Measurements from ENCODE around the gene DCC.
A peak's percentile ranks its signal among the peaks of the same experiment; 100 is the strongest.

Gene DCC

DNA sequence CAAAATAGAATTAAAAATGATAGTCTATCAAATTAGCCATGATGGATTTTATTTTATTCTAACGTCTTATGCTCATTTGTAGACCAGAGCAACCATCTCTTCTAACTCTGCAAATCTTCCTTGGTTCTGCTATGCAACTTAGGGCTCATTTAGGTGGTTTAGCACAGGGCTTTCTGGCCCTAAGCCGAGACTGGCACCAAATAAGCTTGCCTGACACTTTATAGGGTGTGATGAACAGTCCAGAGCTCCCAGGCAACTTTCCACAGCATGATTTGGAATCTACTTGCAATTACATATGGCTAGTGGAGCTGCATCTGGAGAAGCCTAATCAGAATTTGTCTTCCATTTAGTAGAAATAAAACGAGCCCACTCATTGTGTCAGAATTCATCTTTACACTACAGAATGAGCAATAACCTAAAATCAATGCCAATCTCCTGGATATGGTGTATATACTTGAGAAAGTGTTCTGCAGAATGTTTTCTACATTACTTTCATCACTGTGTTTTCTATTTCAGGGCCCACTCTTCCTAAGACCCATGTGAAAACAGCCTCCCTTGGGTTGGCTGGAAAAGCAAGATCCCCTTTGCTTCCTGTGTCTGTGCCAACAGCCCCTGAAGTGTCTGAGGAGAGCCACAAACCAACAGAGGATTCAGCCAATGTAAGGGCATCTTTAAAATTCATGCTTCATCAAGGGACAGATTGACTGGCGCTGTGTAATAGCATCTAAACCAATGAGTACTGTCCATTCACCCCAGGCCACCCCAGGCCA is 1186.3 kb downstream of the DCC start:
- no peak for DNase-seq (ENCODE audit: low spot score)

DNA sequence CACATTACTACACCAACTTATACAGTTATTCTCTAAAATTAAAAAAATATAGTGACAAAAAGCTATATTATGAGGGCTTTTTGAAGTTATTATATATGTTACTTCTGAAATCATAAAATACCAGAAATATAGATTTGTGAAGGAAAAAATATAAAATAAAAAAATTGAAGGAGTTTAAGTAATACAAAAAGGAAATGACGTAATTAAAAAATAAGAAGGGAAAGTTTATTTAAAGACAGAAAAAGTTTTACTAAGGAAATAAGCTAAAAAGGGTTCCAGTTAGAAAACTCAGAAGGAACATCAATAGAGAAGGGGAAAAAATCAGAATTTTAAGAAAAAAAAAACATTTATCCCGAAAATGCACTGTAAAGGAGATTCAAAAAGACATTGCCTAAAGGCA is 1187.4 kb downstream of the DCC start:
- DNase-seq (ENCODE audit: low spot score): no peak

DNA sequence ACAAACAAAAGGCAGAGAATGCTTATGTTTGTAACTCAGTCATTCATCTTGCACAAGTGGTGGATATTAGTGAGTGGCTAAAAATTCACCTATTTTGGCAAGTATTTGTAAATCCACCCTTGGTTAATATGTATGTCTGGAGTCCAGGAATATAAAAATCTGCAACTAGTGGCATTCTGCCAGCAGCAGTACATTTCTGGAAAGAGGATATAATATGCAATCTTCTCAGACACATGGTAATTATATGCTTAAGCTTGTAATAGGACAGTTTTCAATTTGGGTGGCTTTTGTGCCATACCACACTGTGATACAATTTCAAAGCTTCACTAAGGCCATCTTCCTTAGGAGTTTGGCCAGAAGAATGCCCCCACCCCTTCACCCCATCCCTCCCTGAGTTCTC is 1191.2 kb downstream of the DCC start:
- DNase-seq (ENCODE audit: low spot score): no peak

DNA sequence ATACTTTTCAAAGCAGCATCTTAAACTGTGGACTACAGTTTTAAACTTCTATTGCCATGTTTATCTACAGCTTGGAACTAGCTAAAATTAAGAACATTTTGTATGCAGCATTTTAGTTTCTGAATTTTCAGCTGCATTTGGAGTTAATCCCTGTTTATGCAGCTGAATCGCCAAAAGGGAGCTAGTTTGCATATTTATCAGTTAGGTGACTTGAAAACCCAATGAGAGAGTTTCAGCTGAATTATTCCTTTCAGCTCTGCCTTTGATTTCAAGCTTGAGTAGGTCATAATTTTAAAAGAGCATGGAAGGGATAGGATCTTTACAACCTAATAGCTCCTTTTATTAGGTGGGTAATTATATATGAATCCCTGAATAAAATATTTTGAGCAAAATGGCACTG is 1191.9 kb downstream of the DCC start:
- no peak for DNase-seq (ENCODE audit: low spot score)

DNA sequence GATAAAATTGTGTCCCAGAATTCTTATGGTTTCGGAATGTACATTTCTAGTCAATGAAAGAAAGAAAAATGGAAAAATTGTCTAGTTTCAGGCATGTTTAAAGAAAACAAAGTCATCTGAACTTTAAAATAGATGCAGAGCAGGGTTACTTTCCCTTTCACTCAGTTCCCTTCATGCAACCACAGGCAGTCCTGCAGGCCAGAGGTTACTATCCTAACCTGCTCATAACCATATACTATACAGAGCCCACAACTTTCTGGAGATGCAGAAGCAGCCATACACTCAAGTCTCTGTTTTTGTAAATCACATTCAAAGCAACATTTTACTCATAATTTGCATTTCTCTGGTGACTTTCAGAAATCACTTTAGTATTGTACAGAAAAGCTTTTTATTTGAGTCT is 1194.2 kb downstream of the DCC start:
- no peak for DNase-seq (ENCODE audit: low spot score)

DNA sequence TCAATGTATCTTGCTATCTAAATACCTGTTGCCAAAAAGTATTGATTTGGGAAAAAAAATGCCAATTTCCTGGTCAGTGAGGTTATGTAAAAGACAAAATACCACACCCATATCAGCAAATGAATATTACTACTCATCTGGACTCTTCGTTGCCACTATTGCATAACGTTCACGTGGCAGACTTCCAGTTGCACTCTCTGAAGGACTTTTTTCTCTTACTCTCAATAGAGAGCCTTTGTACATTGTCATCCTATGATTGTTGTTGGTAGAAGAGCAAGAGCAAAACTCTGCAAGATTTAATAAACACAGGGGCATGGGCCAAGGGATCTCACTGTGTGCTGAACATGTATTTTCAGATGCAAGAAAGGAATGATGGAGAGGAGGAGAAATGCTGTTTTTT is 1194.7 kb downstream of the DCC start:
- DNase-seq (ENCODE audit: low spot score): no peak

DNA sequence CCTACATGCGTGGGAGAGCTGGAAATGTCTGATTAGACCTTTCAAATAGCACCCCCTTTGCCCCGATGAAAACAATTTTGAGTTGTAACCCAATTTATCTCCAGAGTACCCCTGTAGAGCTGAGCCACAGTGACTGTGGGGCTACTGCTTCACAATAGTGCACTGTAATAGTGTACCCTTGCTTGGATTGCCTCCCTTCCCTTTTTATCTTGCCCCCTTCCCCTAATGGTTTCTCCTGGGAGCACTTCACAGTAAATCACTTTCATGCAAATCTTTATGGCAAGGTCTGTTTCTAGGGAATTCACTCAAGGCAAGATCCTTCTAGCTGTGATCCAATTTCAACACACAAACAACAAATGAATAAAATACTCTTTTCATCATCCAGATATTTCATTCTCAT is 1196.9 kb downstream of the DCC start:
- DNase-seq (ENCODE audit: low spot score): no peak

DNA sequence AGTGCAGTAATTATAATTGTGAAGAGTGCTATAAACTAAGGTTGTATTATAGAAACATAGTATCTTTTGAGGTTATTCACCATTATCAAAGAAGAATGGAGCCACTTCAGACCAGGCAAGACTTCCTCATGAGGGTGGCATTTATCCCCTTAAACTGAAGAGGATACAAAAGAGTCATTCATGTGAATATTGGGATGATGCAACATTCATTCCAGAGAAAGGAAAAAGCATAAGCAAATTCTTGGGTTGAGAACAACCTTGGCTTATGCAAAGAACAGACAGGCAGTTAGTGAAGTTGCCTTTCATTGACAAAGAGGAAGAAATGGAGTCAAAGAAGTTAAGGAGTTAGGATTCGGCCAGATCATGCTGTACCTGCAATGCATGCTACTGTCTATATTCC is 1201.9 kb downstream of the DCC start:
- DNase-seq (ENCODE audit: low spot score): no peak

DNA sequence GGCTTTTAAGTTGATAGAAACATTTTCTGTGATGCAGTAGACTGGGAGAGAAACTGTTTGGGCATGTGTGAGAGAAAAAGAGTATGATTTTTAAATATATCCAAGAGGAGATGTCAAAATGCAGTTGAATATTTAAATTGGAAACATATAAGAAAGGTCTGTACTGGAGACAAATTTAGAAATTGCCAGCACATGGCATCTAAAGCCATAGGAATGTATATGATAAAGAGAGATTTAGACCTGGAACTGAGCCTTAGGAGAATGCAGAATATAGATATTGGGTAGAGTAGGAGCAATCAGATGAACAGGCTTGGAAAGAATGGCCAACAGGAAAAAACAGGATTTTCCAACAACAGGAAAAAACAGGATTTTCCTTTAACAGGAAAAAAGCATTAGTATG is 1203.7 kb downstream of the DCC start:
- no peak for DNase-seq (ENCODE audit: low spot score)

DNA sequence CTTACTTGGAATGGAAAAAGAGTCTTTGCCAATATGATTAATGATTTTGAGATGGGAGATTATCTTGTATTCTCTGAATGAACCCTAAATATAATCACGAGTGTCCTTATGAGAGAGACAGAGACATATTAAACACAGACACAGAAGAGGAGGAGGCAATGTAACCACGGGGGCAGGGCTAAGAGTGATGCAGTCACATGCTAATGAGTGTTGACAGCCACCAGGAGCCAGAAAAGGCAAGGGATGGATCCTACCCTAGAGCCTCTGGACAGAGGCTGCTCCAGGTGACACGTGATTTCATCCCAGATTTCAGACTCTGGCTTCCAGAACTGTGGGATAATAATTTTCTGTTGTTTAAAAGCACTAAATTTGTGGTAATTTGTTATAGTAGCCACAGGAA is 1204.9 kb downstream of the DCC start:
- no peak for DNase-seq (ENCODE audit: low spot score)

DNA sequence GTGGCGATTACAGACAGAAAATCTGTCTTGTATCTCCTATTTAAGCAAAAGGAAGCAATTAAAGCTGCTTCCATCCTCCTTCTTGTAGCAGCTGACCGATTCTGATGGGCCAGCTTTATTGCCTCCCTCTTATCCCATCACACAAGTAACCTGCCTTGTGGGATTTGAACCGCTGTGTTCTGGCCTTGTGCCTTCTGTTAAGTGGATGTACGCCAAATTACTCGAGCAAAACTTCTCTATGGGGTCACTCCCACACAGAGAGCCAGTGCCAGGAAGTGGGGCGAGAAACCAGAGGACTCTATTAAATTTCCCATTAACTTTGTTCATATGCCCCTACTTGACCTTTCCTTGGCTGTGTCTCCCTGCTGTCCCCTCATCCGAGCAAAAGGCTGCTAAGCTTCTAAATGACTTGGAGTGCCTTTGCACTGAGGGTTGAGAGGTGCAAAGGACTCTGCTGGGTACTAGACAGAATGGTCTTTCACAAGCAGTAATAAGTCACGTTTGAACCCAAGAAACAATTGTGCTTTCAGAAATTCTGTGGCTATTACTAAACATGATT is 1212.0 kb downstream of the DCC start:
- no peak for DNase-seq (ENCODE audit: low spot score)

DNA sequence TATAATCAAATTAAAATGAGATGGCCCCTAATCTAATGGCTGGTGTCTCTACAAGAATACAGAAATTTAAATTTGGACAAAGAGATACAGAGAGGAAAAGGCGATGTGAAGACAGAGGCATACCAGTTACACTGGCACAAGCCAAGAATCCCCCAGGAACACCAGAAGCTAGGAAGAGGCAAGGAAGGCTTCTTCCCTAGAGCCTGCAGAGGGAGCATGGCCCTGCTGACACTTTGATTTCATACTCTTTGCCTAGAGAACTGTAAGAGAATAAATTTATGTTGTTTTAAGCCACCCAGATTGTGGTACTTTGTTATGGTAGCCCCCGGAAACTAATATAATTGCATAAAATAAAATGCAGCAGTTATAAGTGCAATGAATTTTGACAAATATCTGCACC is 1213.0 kb downstream of the DCC start:
- DNase-seq (ENCODE audit: low spot score): no peak

DNA sequence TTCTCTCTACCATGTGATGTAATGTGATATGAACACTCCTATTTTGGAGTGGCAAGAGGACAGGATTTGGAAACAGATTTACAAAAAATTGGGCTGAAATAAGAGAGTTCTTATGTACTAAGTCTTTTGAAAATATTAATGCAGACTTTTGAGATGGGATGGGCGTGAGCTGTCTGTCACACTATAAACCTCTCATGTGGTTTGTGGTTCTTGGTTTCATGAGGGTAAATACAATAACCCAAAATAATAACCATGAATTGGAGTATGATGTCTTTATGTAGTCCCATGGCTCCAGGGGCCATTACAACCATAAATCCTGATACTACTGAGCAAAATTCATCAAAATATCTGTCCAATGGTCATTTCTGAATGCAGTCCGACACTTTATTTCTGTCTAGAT is 1216.5 kb downstream of the DCC start:
- no peak for DNase-seq (ENCODE audit: low spot score)

DNA sequence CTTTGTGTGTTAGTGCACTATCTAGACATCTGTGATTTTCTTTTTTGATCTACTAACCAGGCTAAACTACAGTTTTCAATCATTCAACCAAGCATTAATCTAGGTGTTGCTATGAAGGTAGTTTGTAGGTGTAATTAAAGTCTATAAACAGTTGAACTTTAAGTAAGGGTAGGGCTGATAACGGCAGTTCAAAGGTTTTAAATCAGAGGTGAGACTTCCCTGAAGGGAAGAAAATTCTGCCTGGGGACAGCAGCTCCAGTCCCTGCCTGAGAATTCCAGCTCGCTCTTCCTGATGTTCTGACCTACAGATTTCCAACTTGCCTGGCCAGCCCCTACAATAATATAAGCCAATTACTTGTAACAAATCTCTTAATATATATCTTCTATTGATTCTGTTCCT is 1220.5 kb downstream of the DCC start:
- DNase-seq (ENCODE audit: low spot score): no peak

DNA sequence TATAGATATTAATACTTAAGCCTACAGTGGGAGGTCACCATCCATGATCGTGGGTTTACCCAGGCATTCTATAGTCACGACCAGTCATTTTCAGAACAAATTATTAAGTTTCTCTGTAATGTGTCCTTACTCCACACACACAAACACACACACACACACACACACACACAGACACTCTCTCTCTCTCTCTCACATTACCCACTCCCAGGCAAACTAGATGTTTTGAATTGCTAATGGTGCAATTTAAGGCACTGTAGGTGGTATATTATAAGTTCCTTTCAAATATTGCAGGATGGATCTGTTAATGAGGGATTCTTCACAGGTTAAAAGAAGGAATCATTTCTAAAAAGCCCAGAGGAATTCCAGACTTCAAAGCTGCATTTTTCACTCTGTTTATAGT is 1226.6 kb downstream of the DCC start:
- no peak for DNase-seq (ENCODE audit: low spot score)

DNA sequence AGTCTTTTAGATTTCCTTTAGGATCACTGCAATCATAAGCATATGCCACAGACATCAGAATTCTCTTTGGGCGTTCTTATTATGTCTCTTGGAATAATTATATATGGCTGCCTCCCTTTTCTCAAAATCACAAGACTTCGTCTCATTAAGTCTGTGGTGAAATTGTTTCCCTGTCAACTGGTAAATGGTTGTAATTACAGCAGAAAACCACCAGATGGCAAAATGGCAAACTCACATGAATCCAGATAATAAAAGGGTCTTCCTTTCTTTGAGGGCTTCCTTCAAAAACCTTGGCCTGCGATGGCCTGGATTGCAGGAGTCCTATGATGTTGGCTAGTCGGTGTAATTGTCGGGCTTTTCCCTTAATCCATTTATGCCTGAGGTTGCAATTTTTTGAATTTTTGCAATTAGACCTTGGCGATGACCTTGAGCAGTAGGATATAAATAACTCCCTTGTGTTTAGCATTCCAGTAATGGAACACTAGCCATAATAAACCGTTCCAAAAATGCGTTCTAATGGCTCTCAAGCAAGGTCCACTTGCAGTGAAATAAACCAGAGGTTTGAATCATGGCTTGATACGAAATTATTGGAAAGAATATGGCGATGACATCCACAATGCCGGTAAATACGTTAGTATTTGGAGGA is 1228.1 kb downstream of the DCC start:
- DNase-seq (ENCODE audit: low spot score): peak; percentile 32

All from LoVo (cell line).